GM18867 (cell line): ENCODE results near the gene RNF227.
"Not testable (repeated sequence)": the region's sequence is repeated elsewhere in the genome, so short reads cannot be mapped to it uniquely, and the experiment has no call there.

ENCODE experiments used
- ATAC-seq: cut with Tn5 transposase; IDR thresholded peaks from one replicate; pipeline ENCODE4 v1.9.1; 2021; ENCODE audit warnings: mild to moderate bottlenecking, moderate library complexity; ENCODE audit not compliant: unreplicated experiment

RNF227 gene

GRCh38 chr17:7915611-7916384 is at the start of gene RNF227:
Gene RNF227 (minus strand): TSS chr17:7916289. CDS start chr17:7916195, 94 bp downstream.
- ATAC-seq, result peak; percentile 69

GRCh38 chr17:7961421-7961820 is 45.3 kb upstream of the RNF227 start:
- ATAC-seq, result no peak

GRCh38 chr17:7959503-7960253 is 43.6 kb upstream of the RNF227 start:
- no peak for ATAC-seq

- ATAC-seq, result no peak
Observed at GRCh38 chr17:7956228-7956965, 40.3 kb upstream of the RNF227 start.

- no peak for ATAC-seq
Observed at GRCh38 chr17:7955414-7956227, 39.5 kb upstream of the RNF227 start.

- not testable (repeated sequence) for ATAC-seq
Observed at GRCh38 chr17:7953266-7953665, 37.2 kb upstream of the RNF227 start.

GRCh38 chr17:7951143-7951792 is 35.2 kb upstream of the RNF227 start:
- peak; percentile 74 for ATAC-seq

GRCh38 chr17:7950578-7950977 is 34.5 kb upstream of the RNF227 start:
- no peak for ATAC-seq

GRCh38 chr17:7947651-7948050 is 31.6 kb upstream of the RNF227 start:
- ATAC-seq, result no peak

- ATAC-seq, result no peak
Observed at GRCh38 chr17:7946441-7946840, 30.4 kb upstream of the RNF227 start.

- no peak for ATAC-seq
Observed at GRCh38 chr17:7945651-7946050, 29.6 kb upstream of the RNF227 start.

GRCh38 chr17:7944326-7944725 is 28.2 kb upstream of the RNF227 start:
- ATAC-seq, result no peak

GRCh38 chr17:7943291-7943690 is 27.2 kb upstream of the RNF227 start:
- no peak for ATAC-seq

- no peak for ATAC-seq
Observed at GRCh38 chr17:7940743-7941142, 24.7 kb upstream of the RNF227 start.

GRCh38 chr17:7940034-7940433 is 23.9 kb upstream of the RNF227 start:
- ATAC-seq, result no peak

- ATAC-seq, result no peak
Observed at GRCh38 chr17:7935859-7936258, 19.8 kb upstream of the RNF227 start.

GRCh38 chr17:7932949-7933348 is 16.9 kb upstream of the RNF227 start:
- ATAC-seq, result no peak

- peak; percentile 12 for ATAC-seq
Observed at GRCh38 chr17:7932483-7932891, 16.4 kb upstream of the RNF227 start.

GRCh38 chr17:7931709-7932482 is 15.8 kb upstream of the RNF227 start, which contains the start of the genes CNTROB and TRAPPC1:
Gene CNTROB (plus strand): TSS chr17:7932206. CDS start chr17:7933080, 874 bp downstream.
Gene TRAPPC1 (minus strand): TSS chr17:7931946. CDS start chr17:7931829, 117 bp downstream.
- peak; percentile 86 for ATAC-seq
